ENCODE data around the gene PCNX2. TPM values are rescaled to one million over a fixed set of nuclear protein-coding genes. Genes with fewer than 3 reads are reported as not detected.
A peak's percentile ranks its signal among the peaks of the same experiment; 100 is the strongest.

PCNX2 gene
- total and polyA plus RNA-seq, 2 of the 8 experiments (the other 6 are each of a cell fraction or from before 2014, with no cell fraction given): 46.1 to 57.6 TPM

DNA sequence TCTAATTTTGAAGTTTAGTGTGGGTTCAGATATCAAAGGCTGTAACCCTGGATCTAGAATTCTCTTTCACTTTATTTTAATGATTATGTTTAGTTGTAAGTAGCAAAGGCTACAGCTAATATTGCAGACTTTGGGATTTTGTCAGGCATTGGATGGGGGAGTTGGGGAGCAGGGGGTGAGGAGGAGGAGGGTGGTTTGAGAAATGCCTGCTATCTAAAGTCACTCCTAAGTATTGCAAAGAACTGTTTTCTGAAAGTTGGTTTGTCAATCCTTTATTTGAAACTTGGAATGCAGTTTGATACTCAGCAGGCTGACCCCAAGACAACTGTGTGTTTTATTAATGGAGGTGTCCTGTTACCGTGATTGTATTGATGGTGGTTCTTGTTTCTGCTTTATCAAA is 343.9 kb downstream of the PCNX2 start:
- CTCF ChIA-PET (ENCODE audit: partially characterized antibody): interaction anchor here (0.6 to 2.7 kb wide), 15 partner anchors 11 to 1096 kb away, joined by 3 to 16 read pairs (median 3); no protein-coding TSS in a partner anchor
- peaks cover 5 to 52% of the 10 kb centered on the region in 2 experiments; a peak in 3 of 4 replicates for H3K79me2 ChIP-seq (ENCODE audit: control insufficient read depth in 1 of 2, insufficient read depth in 2 of 2, low read length in 2 of 2)

More for the DNA sequence above, 343.9 kb downstream of the PCNX2 start:
- peaks cover 5% of the 10 kb centered on the region for H3K23me2 ChIP-seq (ENCODE audit: low read depth, low read length)
- peaks cover 2 to 20% (median 10%) of the 10 kb centered on the region in 4 experiments; a peak in 5 of 7 replicates for H3K4me1 ChIP-seq (replicated peaks in 1 of 4; ENCODE audit: control insufficient read depth in 3 of 4, insufficient read depth in 4 of 4, low read length in 3 of 4)
- no peak for TF ChIP-seq PHF8 (conservative IDR thresholded peaks at IDR 0.05; ENCODE audit: low read depth, low read length)
- no peak for TF ChIP-seq NRF1 (IDR thresholded peaks at IDR 0.05; ENCODE audit: low read depth, low read length)
- TF ChIP-seq TCF12 (IDR thresholded peaks at IDR 0.05; ENCODE audit: low read depth, low read length): no peak
- TF ChIP-seq, protein P1, sequence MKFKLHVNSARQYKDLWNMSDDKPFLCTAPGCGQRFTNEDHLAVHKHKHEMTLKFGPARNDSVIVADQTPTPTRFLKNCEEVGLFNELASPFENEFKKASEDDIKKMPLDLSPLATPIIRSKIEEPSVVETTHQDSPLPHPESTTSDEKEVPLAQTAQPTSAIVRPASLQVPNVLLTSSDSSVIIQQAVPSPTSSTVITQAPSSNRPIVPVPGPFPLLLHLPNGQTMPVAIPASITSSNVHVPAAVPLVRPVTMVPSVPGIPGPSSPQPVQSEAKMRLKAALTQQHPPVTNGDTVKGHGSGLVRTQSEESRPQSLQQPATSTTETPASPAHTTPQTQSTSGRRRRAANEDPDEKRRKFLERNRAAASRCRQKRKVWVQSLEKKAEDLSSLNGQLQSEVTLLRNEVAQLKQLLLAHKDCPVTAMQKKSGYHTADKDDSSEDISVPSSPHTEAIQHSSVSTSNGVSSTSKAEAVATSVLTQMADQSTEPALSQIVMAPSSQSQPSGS (IDR thresholded peaks at IDR 0.05; ENCODE audit: low read length): no peak
- no peak for TF ChIP-seq RBBP5 (IDR thresholded peaks at IDR 0.05; ENCODE audit: borderline replicate concordance, low read depth, low read length)
- TF ChIP-seq POLR2A (IDR thresholded peaks at IDR 0.05; ENCODE audit: control extremely low read depth in 1 of 2, low read depth in 2 of 2, low read length in 2 of 2): no peak
- no peak for TF ChIP-seq KDM1A (IDR thresholded peaks at IDR 0.05; ENCODE audit: borderline replicate concordance, low read length)
- no peak for TF ChIP-seq TAF1 (IDR thresholded peaks at IDR 0.05; ENCODE audit: low read depth, low read length)
- TF ChIP-seq RAD21 (IDR thresholded peaks at IDR 0.05 in 1 of 2, conservative IDR thresholded peaks at IDR 0.05 in 1 of 2; ENCODE audit: low read depth in 2 of 2, low read length in 2 of 2): no peak
- H3K27ac ChIP-seq (ENCODE audit: low read depth, low read length): no peak overlapping the region
- no peak overlapping the region for H3K4ac ChIP-seq (replicated peaks; ENCODE audit: insufficient read length, low read depth, low read length)
- H3K23ac ChIP-seq (ENCODE audit: insufficient read length): no peak overlapping the region
- H2BK20ac ChIP-seq (ENCODE audit: low read length): no peak overlapping the region
- FAIRE-seq (no peak), DNase-seq (ENCODE audit: low read depth in 1 of 2, low spot score in 2 of 2) (no peak)
- no peak overlapping the region; a peak in 1 of 7 replicates for H3K9ac ChIP-seq (replicated peaks in 1 of 4; ENCODE audit: extremely low read depth in 1 of 4, low read depth in 3 of 4, low read length in 3 of 4)
- H3K4me3 ChIP-seq (ENCODE audit: extremely low read depth in 1 of 4, insufficient read depth in 2 of 4, low read depth in 3 of 4, low read length in 4 of 4): peak overlapping the region; percentile 75 to 94 (median 88); a peak in 7 of 8 replicates
- POLR2A ChIA-PET (ENCODE audit: partially characterized antibody): interaction anchor here (1.6 kb wide), 1 partner anchor 18 kb away, joined by 3 read pairs; no protein-coding TSS in a partner anchor
- H2BK120ac ChIP-seq (replicated peaks; ENCODE audit: low read depth, low read length): no peak overlapping the region
- no peak overlapping the region for H4K91ac ChIP-seq (replicated peaks; ENCODE audit: insufficient read length, low read length)
- H4K20me1 ChIP-seq (replicated peaks in 1 of 2; ENCODE audit: control insufficient read depth in 1 of 2, insufficient read depth in 2 of 2, low read length in 2 of 2): peaks cover 1 to 3% of the 10 kb centered on the region in 2 experiments
- H2BK12ac ChIP-seq (ENCODE audit: low read depth, low read length): no peak overlapping the region
- H3K14ac ChIP-seq (ENCODE audit: insufficient read length): no peak overlapping the region
- H3K27me3 ChIP-seq (replicated peaks in 1 of 4; ENCODE audit: control insufficient read depth in 3 of 4, extremely low read depth in 1 of 4, insufficient read depth in 3 of 4, low read length in 3 of 4): no peaks in the 10 kb centered on the region
- H3K79me1 ChIP-seq (ENCODE audit: low read depth, low read length): no peaks in the 10 kb centered on the region; the same call in 1 of the 2 replicates
- H4K8ac ChIP-seq (ENCODE audit: extremely low read depth, insufficient read depth, low read length): no peak overlapping the region
- no peaks in the 10 kb centered on the region for H3K9me3 ChIP-seq (ENCODE audit: insufficient read depth in 2 of 2, low read depth in 1 of 2, low read length in 1 of 2)
- no peak overlapping the region for H2BK5ac ChIP-seq (ENCODE audit: low read depth, low read length)
- no peak overlapping the region for H2AK5ac ChIP-seq (ENCODE audit: low read depth, low read length)
- H3K18ac ChIP-seq (ENCODE audit: extremely low read depth, low read length): no peak overlapping the region
- H2AFZ ChIP-seq (ENCODE audit: low read length): no peak overlapping the region
- peaks cover 0 to 8% (median 4%) of the 10 kb centered on the region in 4 experiments; a peak in 4 of 8 replicates for H3K36me3 ChIP-seq (ENCODE audit: control insufficient read depth in 2 of 4, insufficient read depth in 4 of 4, low read length in 3 of 4)
- no peak overlapping the region for H4K5ac ChIP-seq (ENCODE audit: insufficient read length, low read depth, low read length)
- no peak overlapping the region for H3K56ac ChIP-seq (replicated peaks; ENCODE audit: insufficient read length, low read depth, low read length)
- H2BK15ac ChIP-seq (ENCODE audit: low read length): no peak overlapping the region
- peak overlapping the region; percentile 78 to 86 for H3K4me2 ChIP-seq (ENCODE audit: insufficient read depth in 1 of 2, low read depth in 2 of 2, low read length in 2 of 2)
- WGBS, 2 experiments (ENCODE audit: extremely low coverage in 1 of 2, insufficient coverage in 1 of 2, insufficient read length in 1 of 2, insufficient replicate concordance in 2 of 2, low coverage in 1 of 2, low lambda C conversion rate in 2 of 2, missing lambda C conversion rate in 1 of 2): 92% methylated on average over 1 of the region's 1 CpG; no CpG with 5 or more reads in 1 of the 2 experiments
